ENCODE results near the gene CDK17.

Gene CDK17

DNA sequence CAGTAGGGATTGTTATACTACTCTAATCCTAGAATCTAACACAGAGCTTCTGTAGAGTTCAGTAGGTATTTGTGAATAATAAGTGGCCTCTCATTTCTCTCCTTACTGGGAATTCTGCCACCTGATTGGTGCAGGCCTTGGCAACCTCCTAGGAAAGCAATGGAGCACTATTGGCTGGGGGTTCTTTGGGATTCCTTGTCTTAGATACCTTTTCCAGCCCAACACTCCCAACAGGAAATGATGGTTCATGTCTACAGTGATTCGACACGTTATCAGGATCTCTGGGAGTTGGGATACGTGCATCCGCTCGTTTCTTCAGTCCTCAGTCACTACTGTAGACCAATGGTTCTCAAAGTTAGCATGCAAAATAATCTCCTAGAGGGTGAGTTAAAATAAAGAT lies 138.7 kb downstream of the CDK17 start:
- no peak for DNase-seq (ENCODE audit: low spot score)

DNA sequence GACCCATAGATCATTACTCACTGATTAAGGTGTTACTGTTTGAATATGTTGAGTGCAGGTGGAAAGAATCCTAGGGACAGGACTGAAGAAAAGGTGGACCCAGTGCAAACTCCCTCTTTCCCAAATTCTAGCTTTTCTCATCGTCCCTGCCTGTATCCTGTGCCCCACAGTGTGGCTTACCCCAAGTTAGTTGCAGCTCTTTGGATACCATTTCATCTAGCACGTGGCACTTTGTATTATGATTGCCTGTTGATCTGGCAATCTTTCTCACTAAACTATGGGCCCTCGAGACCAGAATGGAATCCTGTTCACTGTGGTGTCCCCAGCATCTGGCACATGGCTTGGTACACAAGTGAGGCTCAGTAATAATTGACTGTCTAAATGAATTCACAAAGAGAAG lies 139.6 kb downstream of the CDK17 start:
- DNase-seq (ENCODE audit: low spot score), result no peak

DNA sequence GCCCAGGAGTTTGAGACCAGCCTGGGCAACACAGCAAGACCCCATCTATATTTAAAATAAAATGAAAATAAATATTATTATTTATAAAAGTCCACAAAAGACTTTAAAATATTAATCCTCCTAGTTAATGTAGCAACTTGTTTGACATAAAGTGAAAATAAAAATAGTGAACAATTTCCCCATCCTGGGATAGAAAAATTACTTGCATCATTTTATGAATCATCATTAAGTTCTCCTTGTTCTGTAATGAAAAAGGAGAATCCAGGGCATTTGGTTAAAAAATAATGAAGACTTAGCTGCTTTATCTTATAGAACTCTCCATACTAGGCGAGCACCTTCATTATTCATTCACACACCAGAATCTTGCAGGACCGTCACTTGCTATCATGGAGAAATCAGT lies 140.0 kb downstream of the CDK17 start:
- no peak for DNase-seq (ENCODE audit: low spot score)

- DNase-seq (ENCODE audit: low spot score), result peak; percentile 33
Observed at GRCh38 chr12:96258104-96258961, 141.9 kb downstream of the CDK17 start.

- no peak for DNase-seq (ENCODE audit: low spot score)
Observed at GRCh38 chr12:96257550-96258103, 142.6 kb downstream of the CDK17 start.

- no peak for DNase-seq (ENCODE audit: low spot score)
Observed at GRCh38 chr12:96256672-96257361, 143.4 kb downstream of the CDK17 start.

- peak; percentile 83 for DNase-seq (ENCODE audit: low spot score)
Observed at GRCh38 chr12:96255077-96255476, 145.2 kb downstream of the CDK17 start.

DNA sequence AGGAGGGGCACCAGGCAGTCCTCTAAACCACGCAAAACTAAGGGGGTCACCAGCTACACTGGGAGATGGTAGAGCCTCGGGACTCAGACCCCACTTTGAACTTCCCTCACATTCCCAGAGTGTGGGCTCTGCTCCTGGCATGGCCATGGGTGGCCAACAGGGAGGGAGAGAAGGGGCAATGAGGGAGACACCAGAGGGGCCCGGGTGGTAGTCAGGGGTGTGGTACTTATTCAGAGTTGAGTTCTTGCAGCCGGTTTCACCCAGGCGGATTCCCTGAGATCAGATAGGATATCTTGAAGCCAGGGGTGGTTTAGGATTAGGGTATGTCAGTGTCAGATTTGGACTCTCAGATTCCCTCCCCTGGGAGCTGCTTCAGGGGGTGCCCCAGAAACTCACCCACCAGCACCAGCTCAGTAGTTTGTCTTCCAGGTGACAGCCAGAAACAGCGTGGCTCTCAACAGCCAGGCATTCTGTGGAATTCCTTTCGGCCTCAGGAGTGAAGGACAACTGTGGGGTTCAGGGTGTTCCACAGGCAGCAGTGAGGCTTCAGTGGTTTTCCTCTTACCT lies 150.0 kb downstream of the CDK17 start:
- DNase-seq (ENCODE audit: low spot score), result no peak

- peak; percentile 61 for DNase-seq (ENCODE audit: low spot score)
Observed at GRCh38 chr12:96249196-96250118, 150.8 kb downstream of the CDK17 start.

GRCh38 chr12:96248136-96248931 lies 151.9 kb downstream of the CDK17 start:
- DNase-seq (ENCODE audit: low spot score), result no peak

DNA sequence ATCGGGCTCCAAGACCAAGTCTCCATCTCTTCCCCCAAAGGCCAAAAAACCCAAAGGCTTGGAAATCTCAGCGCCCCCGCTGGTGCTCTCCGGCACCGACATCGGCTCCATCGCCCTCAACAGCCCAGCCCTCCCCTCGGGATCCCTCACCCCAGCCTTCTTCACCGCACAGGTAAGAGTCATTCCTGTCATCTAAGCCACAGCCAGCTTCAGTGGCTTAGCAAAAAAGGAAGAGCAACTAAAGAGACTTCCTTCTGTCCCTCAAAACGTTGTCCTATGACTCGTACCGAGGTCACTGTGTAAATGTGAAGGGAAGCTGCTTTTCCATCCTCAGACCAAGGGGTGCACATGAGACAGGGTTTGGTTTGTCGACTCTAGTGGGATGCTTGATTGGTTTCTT lies 152.7 kb downstream of the CDK17 start:
- DNase-seq (ENCODE audit: low spot score), result no peak

DNA sequence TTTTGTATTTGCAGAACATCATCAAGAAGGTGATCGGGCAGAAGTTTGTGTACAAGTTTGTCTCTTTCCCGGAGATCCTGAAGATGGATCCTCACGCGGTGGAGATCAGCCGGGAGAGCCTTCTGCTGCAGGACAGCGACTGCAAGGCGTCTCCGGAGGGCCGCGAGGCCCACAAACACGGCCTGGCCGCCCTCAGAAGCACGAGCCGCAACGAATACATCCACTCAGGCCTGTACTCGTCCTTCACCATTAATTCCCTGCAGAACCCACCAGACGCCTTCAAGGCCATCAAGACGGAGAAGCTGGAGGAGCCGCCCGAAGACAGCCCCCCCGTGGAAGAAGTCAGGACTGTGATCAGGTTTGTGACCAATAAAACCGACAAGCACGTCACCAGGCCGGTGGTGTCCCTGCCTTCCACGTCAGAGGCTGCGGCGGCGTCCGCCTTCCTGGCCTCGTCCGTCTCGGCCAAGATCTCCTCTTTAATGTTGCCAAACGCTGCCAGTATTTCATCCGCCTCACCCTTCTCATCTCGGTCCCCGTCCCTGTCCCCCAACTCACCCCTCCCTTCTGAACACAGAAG lies 153.2 kb downstream of the CDK17 start:
- no peak for DNase-seq (ENCODE audit: low spot score)

DNA sequence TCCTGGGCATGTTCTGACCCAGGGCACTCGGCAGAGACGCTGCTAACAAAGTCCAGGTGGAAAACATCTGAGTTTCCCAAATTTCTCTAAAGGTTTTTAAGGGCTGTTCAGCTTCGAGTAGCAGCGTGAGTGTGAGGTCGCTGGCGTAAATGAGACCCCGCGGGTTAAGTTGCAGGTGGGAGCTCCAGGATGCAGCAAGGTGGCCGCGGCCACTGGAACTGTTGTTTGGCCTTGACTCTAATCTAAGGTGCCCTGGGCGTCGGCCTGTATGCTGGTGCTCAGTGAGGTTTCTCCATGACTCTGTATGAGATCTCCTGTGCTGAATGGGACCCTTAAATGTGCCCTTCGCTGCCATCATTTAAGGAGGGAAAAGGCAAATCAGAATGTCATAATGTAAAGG lies 155.4 kb downstream of the CDK17 start:
- DNase-seq (ENCODE audit: low spot score), result no peak

DNA sequence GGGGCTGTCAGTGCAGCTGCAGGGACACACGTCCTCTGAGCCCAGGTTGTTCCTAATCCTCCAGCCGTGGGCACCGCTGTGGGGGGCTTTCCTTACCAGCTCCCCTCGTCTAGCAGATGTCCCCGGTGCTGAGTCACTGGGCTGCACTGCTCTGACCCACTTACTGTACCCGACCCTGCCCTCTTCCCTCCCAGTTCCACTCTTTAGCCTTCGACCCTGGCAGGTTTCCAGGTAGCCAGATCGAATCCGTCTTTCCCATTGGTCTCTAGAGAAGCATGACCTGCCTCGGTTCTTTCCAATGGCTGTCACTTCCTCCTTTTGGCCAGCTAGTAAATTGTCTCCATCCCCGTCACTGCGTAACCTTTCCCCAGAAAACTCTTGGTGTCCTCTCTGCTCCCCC lies 157.6 kb downstream of the CDK17 start:
- no peak for DNase-seq (ENCODE audit: low spot score)

DNA sequence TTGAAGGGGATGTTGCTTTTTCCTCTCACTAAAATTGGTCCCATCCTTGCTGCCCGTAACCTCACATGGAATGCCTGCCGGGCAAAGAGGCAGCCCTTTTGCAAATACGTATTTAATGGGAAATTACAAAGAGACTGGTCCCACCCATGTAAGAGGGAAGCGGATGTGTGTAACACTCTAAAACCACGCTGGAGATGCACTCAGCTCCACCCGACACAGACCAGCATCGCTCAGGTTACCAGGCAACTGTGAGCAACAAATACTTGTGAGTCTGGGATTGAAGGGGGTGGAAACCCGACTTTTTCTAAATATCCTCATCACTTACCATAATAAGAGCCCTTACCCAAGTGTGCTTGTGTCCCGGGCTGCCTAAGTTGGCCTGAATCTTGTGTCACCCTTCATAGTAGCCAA lies 158.4 kb downstream of the CDK17 start:
- peak; percentile 94 for DNase-seq (ENCODE audit: low spot score)

GRCh38 chr12:96241431-96241830 lies 158.8 kb downstream of the CDK17 start:
- DNase-seq (ENCODE audit: low spot score), result no peak

DNA sequence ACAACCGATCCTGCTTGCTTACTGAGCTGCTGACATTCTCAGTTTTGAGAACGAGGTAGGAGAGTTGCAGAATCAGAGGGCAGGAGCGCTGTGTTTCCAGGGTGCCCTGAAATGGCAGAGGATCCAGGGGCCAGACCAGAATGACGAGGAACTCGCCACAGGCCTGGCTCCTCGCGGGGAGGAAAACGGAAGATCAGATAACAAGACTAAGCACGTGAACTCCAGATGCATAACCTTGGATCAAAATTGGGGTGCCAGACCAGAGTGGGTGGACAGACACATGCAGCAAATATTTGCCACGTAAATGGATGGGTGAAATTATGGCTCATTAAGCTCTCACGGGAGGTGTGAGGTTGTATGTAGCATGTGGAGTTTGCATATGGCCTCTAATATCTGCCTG lies 159.6 kb downstream of the CDK17 start:
- DNase-seq (ENCODE audit: low spot score), result no peak

GRCh38 chr12:96239711-96240635 lies 160.3 kb downstream of the CDK17 start:
- peak; percentile 32 for DNase-seq (ENCODE audit: low spot score)

- DNase-seq (ENCODE audit: low spot score), result no peak
Observed at GRCh38 chr12:96238336-96239047, 161.7 kb downstream of the CDK17 start.
